Measurements from ENCODE around the gene ENOX1. TPM values are rescaled to one million over a fixed set of nuclear protein-coding genes. Genes with fewer than 3 reads are reported as not detected.

Gene ENOX1
- total and polyA plus RNA-seq, 2 of the 13 experiments (the other 11 are each of a cell fraction or from before 2014, with no cell fraction given), result not detected

- BruUV-seq (replicated peaks), result no TSS peak
- Histone ChIP-seq H3K4me1 (ENCODE audit: insufficient read depth, low read length) (peaks cover 16% of the 10 kb centered on the region), H4K20me1 (ENCODE audit: insufficient read depth, low read length) (no peaks in the 10 kb centered on the region), H3K9ac (ENCODE audit: insufficient read depth, low read depth, low read length) (no peak overlapping the region), H3K27ac (ENCODE audit: extremely low read length, insufficient read depth, low read length) (no peak overlapping the region), H2AFZ (ENCODE audit: low read length) (no peak overlapping the region), H3K9me3 (ENCODE audit: low read length) (no peaks in the 10 kb centered on the region), H3K4me3 (replicated peaks in 1 of 3; ENCODE audit: insufficient read depth in 1 of 3, low read depth in 2 of 3, low read length in 3 of 3) (no peak overlapping the region), H3K27me3 (ENCODE audit: control insufficient read depth in 1 of 2, insufficient read depth in 2 of 2, low read length in 2 of 2) (peaks cover 0 to 1% of the 10 kb centered on the region in 2 experiments; a peak in 1 of 5 replicates), H3K36me3 (replicated peaks in 1 of 2; ENCODE audit: control insufficient read depth in 1 of 2, insufficient read depth in 2 of 2, low read length in 2 of 2) (no peaks in the 10 kb centered on the region), H3K79me2 (ENCODE audit: insufficient read depth, low read length) (no peaks in the 10 kb centered on the region), H3K4me2 (ENCODE audit: low read depth, low read length) (no peak overlapping the region)
- in situ Hi-C loops (cut with HindIII; ENCODE audit: extremely low pct_ligation_motif_present, low pct_unique_long_range_greater_than_20kb) (loop anchor here (25.0 kb wide), 1 partner anchor 481 kb away; the partner anchor contains the start of gene ENOX1), intact Hi-C loops (cut with micrococcal nuclease; ENCODE audit: unreplicated experiment) (no loop called here)
- POLR2A ChIA-PET, result no interaction called here
- no peak for FAIRE-seq
- DNase-seq (ENCODE audit: low spot score), result no peak
- TF ChIP-seq EED (CRISPR knock-in tag; IDR thresholded peaks at IDR 0.05), result no peak
- no peak for TF ChIP-seq RCOR2 (CRISPR knock-in tag; IDR thresholded peaks at IDR 0.05)
- TF ChIP-seq MAFF (IDR thresholded peaks at IDR 0.05; ENCODE audit: low read depth, low read length), result no peak
- TF ChIP-seq ZBTB42 (CRISPR knock-in tag; IDR thresholded peaks at IDR 0.05), result no peak
- no peak for ATAC-seq
- CTCF ChIA-PET (ENCODE audit: low intra/inter-chr PET ratio, low total read pairs), result no interaction called here
Observed at GRCh38 chr13:43306372-43306771, 480.4 kb downstream of the ENOX1 start.

GRCh38 chr13:43305416-43305815 is 481.4 kb downstream of the ENOX1 start:
- intact Hi-C loops (cut with micrococcal nuclease; ENCODE audit: unreplicated experiment) (no loop called here), in situ Hi-C loops (cut with HindIII; ENCODE audit: extremely low pct_ligation_motif_present, low pct_unique_long_range_greater_than_20kb) (loop anchor here (25.0 kb wide), 1 partner anchor 482 kb away; the partner anchor contains the start of gene ENOX1)
- H4K20me1 ChIP-seq (ENCODE audit: insufficient read depth, low read length), result no peaks in the 10 kb centered on the region
- BruUV-seq (replicated peaks), result no TSS peak
- H3K79me2 ChIP-seq (ENCODE audit: insufficient read depth, low read length), result no peaks in the 10 kb centered on the region
- H3K27ac ChIP-seq (ENCODE audit: extremely low read length, insufficient read depth, low read length), result no peak overlapping the region
- peaks cover 16% of the 10 kb centered on the region for H3K4me1 ChIP-seq (ENCODE audit: insufficient read depth, low read length)
- peaks cover 0 to 1% of the 10 kb centered on the region in 2 experiments; a peak in 1 of 5 replicates for H3K27me3 ChIP-seq (ENCODE audit: control insufficient read depth in 1 of 2, insufficient read depth in 2 of 2, low read length in 2 of 2)
- WGBS (ENCODE audit: low lambda C conversion rate), result 2% methylated on average over 4 of the region's 4 CpGs
- no peak overlapping the region for H3K4me3 ChIP-seq (replicated peaks in 1 of 3; ENCODE audit: insufficient read depth in 1 of 3, low read depth in 2 of 3, low read length in 3 of 3)
- no peaks in the 10 kb centered on the region for H3K36me3 ChIP-seq (replicated peaks in 1 of 2; ENCODE audit: control insufficient read depth in 1 of 2, insufficient read depth in 2 of 2, low read length in 2 of 2)
- POLR2A ChIA-PET, result no interaction called here
- no peak overlapping the region for H3K4me2 ChIP-seq (ENCODE audit: low read depth, low read length)
- no peak for DNase-seq (ENCODE audit: low spot score)
- no peaks in the 10 kb centered on the region for H3K9me3 ChIP-seq (ENCODE audit: low read length)
- FAIRE-seq, result no peak
- ATAC-seq, result no peak
- CTCF ChIA-PET (ENCODE audit: low intra/inter-chr PET ratio, low total read pairs), result no interaction called here
- no peak overlapping the region for H2AFZ ChIP-seq (ENCODE audit: low read length)
- H3K9ac ChIP-seq (ENCODE audit: insufficient read depth, low read depth, low read length), result no peak overlapping the region
- TF ChIP-seq ZNF570 (CRISPR knock-in tag; IDR thresholded peaks at IDR 0.05; ENCODE audit: borderline replicate concordance) (no peak), NFE2L1 (CRISPR knock-in tag; IDR thresholded peaks at IDR 0.05; ENCODE audit: borderline replicate concordance) (no peak), HOXA9 (CRISPR knock-in tag; IDR thresholded peaks at IDR 0.05; ENCODE audit: borderline replicate concordance) (no peak), CENPX (CRISPR knock-in tag; IDR thresholded peaks at IDR 0.05) (no peak), ZKSCAN8 (CRISPR knock-in tag; IDR thresholded peaks at IDR 0.05; ENCODE audit: borderline replicate concordance) (no peak), ZHX2 (IDR thresholded peaks at IDR 0.05; ENCODE audit: low read depth) (no peak), ZHX2 (CRISPR knock-in tag; IDR thresholded peaks at IDR 0.05; ENCODE audit: borderline replicate concordance) (no peak), GFI1 (CRISPR knock-in tag; IDR thresholded peaks at IDR 0.05; ENCODE audit: borderline replicate concordance) (no peak), FOXO1 (CRISPR knock-in tag; IDR thresholded peaks at IDR 0.05) (no peak), ZNF772 (CRISPR knock-in tag; IDR thresholded peaks at IDR 0.05) (no peak), ZNF556 (CRISPR knock-in tag; IDR thresholded peaks at IDR 0.05; ENCODE audit: borderline replicate concordance) (no peak)

Data from HepG2 (cell line).